GM19397 (cell line): ENCODE results near the gene MORF4L1.
A peak's percentile ranks its signal among the peaks of the same experiment; 100 is the strongest.
"Not testable (repeated sequence)": the region's sequence is repeated elsewhere in the genome, so short reads cannot be mapped to it uniquely, and the experiment has no call there.

ENCODE experiments used
- ATAC-seq: cut with Tn5 transposase; IDR thresholded peaks from one replicate; pipeline ENCODE4 v1.9.1; 2021; ENCODE audit warnings: mild to moderate bottlenecking, moderate library complexity; ENCODE audit not compliant: unreplicated experiment

MORF4L1 gene

GRCh38 chr15:78923480-78924360, 51.0 kb downstream of the MORF4L1 start:
- ATAC-seq: no peak

- no peak for ATAC-seq
Measured at GRCh38 chr15:78925076-78925624, 52.5 kb downstream of the MORF4L1 start.

GRCh38 chr15:78925956-78926743, 53.5 kb downstream of the MORF4L1 start:
- no peak for ATAC-seq

- ATAC-seq: no peak
Measured at GRCh38 chr15:78927077-78927790, 54.5 kb downstream of the MORF4L1 start.

- not testable (repeated sequence) for ATAC-seq
Measured at GRCh38 chr15:78928176-78928575, 55.5 kb downstream of the MORF4L1 start.

- ATAC-seq: no peak
Measured at GRCh38 chr15:78928616-78929093, 56.0 kb downstream of the MORF4L1 start.

- ATAC-seq: no peak
Measured at GRCh38 chr15:78929536-78930264, 57.0 kb downstream of the MORF4L1 start.

GRCh38 chr15:78930577-78931388, 58.1 kb downstream of the MORF4L1 start:
- no peak for ATAC-seq

GRCh38 chr15:78931439-78932257, 59.0 kb downstream of the MORF4L1 start:
- ATAC-seq: no peak

GRCh38 chr15:78932258-78932808, 59.6 kb downstream of the MORF4L1 start:
- ATAC-seq: no peak

GRCh38 chr15:78933187-78933822, 60.6 kb downstream of the MORF4L1 start:
- ATAC-seq: no peak

- ATAC-seq: no peak
Measured at GRCh38 chr15:78933823-78934654, 61.3 kb downstream of the MORF4L1 start.

GRCh38 chr15:78934655-78935023, 61.9 kb downstream of the MORF4L1 start:
- ATAC-seq: no peak

GRCh38 chr15:78937132-78937739, 64.5 kb downstream of the MORF4L1 start:
- no peak for ATAC-seq

- ATAC-seq: peak; percentile 58
Measured at GRCh38 chr15:78938658-78939488, 66.2 kb downstream of the MORF4L1 start.

- ATAC-seq: no peak
Measured at GRCh38 chr15:78942741-78943140, 70.1 kb downstream of the MORF4L1 start.
